H9 (cell line): ENCODE results near the gene FXYD1. TPM values are rescaled to one million over a fixed set of nuclear protein-coding genes. Genes with fewer than 3 reads are reported as not detected.

Experiments used
- DNase-seq: peaks from one replicate; pipeline ENCODE4 v3.0.0-alpha.2; 2017
- H2AFZ ChIP-seq: one replicate; pipeline ENCODE4 v1.6.1; 2013; ENCODE audit warnings: mild to moderate bottlenecking, low read length, control low read depth, moderate library complexity
- H2AK5ac ChIP-seq: 2 replicates; pipeline ENCODE4 v1.6.1; 2013; ENCODE audit warnings: low read length, control low read depth, mixed read lengths; ENCODE audit not compliant: insufficient read length
- H2BK120ac ChIP-seq: one replicate; pipeline ENCODE4 v1.6.1; 2013; ENCODE audit warnings: low read depth, mild to moderate bottlenecking, low read length, control low read depth, inconsistent platforms; ENCODE audit not compliant: poor library complexity, severe bottlenecking
- H2BK12ac ChIP-seq: 2 replicates; pipeline ENCODE4 v1.6.1; 2013; ENCODE audit warnings: low read length, control low read depth, mixed read lengths, low read depth; ENCODE audit not compliant: insufficient read length
- H2BK15ac ChIP-seq: 2 replicates; pipeline ENCODE4 v1.6.1; 2013; ENCODE audit warnings: low read depth, low read length, control low read depth
- H2BK20ac ChIP-seq: one replicate; pipeline ENCODE4 v1.6.1; 2013; ENCODE audit warnings: low read depth, mild to moderate bottlenecking, low read length, control low read depth, inconsistent platforms; ENCODE audit not compliant: poor library complexity, severe bottlenecking
- H2BK5ac ChIP-seq: 2 replicates; pipeline ENCODE4 v1.6.1; 2013; ENCODE audit warnings: low read length, control low read depth, mixed read lengths; ENCODE audit not compliant: insufficient read length
- H3K14ac ChIP-seq: 2 replicates; pipeline ENCODE4 v1.6.1; 2013; ENCODE audit warnings: low read length, control low read depth; ENCODE audit not compliant: insufficient read depth
- H3K18ac ChIP-seq: 2 replicates; pipeline ENCODE4 v1.6.1; 2013; ENCODE audit warnings: low read depth, mild to moderate bottlenecking, mixed read lengths, low read length, control low read depth; ENCODE audit not compliant: insufficient read length
- H3K23ac ChIP-seq: 2 replicates; pipeline ENCODE4 v1.6.1; 2013; ENCODE audit warnings: low read length, control low read depth, mixed read lengths, low read depth; ENCODE audit not compliant: insufficient read length
- H3K23me2 ChIP-seq: 2 replicates; pipeline ENCODE4 v1.6.1; 2013; ENCODE audit warnings: low read depth, mild to moderate bottlenecking, mixed read lengths, low read length, control low read depth; ENCODE audit not compliant: insufficient read length, poor library complexity, severe bottlenecking
- H3K27ac ChIP-seq: 2 replicates; pipeline ENCODE4 v1.5.1; 2013; ENCODE audit warnings: low read length, control low read depth, mixed read lengths, low read depth; ENCODE audit not compliant: insufficient read length
- H3K27me3 ChIP-seq: 2 replicates; pipeline ENCODE4 v1.6.1; 2013; ENCODE audit warnings: low read length, control low read depth, inconsistent platforms; ENCODE audit not compliant: insufficient read depth
- H3K4ac ChIP-seq: 2 replicates; pipeline ENCODE4 v1.6.1; 2013; ENCODE audit warnings: low read depth, mild to moderate bottlenecking, control low read depth, inconsistent platforms, low read length, moderate library complexity
- H3K4me1 ChIP-seq: 2 replicates; pipeline ENCODE4 v1.6.1; 2013; ENCODE audit warnings: low read length, control low read depth, inconsistent platforms; ENCODE audit not compliant: insufficient read depth
- H3K4me2 ChIP-seq: 2 replicates; pipeline ENCODE4 v1.6.1; 2013; ENCODE audit warnings: low read length, control low read depth, mixed read lengths; ENCODE audit not compliant: insufficient read length, insufficient read depth
- H3K56ac ChIP-seq: 2 replicates; pipeline ENCODE4 v1.6.1; 2013; ENCODE audit warnings: low read depth, mild to moderate bottlenecking, mixed read lengths, low read length, control low read depth; ENCODE audit not compliant: insufficient read length
- H3K79me1 ChIP-seq: 2 replicates; pipeline ENCODE4 v1.6.1; 2013; ENCODE audit warnings: low read depth, mild to moderate bottlenecking, moderate library complexity, low read length, control low read depth, inconsistent platforms; ENCODE audit not compliant: insufficient read depth, poor library complexity, severe bottlenecking
- H3K79me2 ChIP-seq: 2 replicates; pipeline ENCODE4 v1.6.1; 2013; ENCODE audit warnings: low read length, control low read depth, inconsistent platforms; ENCODE audit not compliant: insufficient read depth
- H3K9ac ChIP-seq: 2 replicates; pipeline ENCODE4 v1.6.1; 2013; ENCODE audit warnings: low read length, control low read depth, mixed read lengths; ENCODE audit not compliant: insufficient read length; ENCODE audit errors: extremely low read depth
- H3K9me3 ChIP-seq: one replicate; pipeline ENCODE4 v1.6.1; 2013; ENCODE audit warnings: low read depth, low read length, inconsistent platforms; ENCODE audit not compliant: control insufficient read depth
- H3T11ph ChIP-seq: one replicate; pipeline ENCODE4 v1.6.1; 2013; ENCODE audit warnings: mild to moderate bottlenecking, low read length, control low read depth, inconsistent platforms
- H4K20me1 ChIP-seq: one replicate; pipeline ENCODE4 v1.6.1; 2013; ENCODE audit not compliant: control insufficient read depth, insufficient read length, insufficient read depth
- H4K5ac ChIP-seq: 2 replicates; pipeline ENCODE4 v1.6.1; 2013; ENCODE audit warnings: low read depth, mild to moderate bottlenecking, mixed read lengths, low read length, control low read depth; ENCODE audit not compliant: insufficient read length
- H4K8ac ChIP-seq: replicated peaks from 2 replicates; pipeline ENCODE4 v1.6.1; 2013; ENCODE audit warnings: low read length, control low read depth, mixed read lengths, low read depth; ENCODE audit not compliant: insufficient read length
- H4K91ac ChIP-seq: 2 replicates; pipeline ENCODE4 v1.6.1; 2013; ENCODE audit warnings: low read depth, mild to moderate bottlenecking, moderate library complexity, mixed read lengths, low read length, control low read depth; ENCODE audit not compliant: insufficient read length
- H3K27ac Mint-ChIP-seq, 3 experiments: 2 replicates in 2 of 3; 3 replicates in 1 of 3; pipeline ENCODE4 v1.8.0; 2020 to 2021; ENCODE audit warnings: mixed read lengths in 3 of 3, mild to moderate bottlenecking in 1 of 3, moderate library complexity in 1 of 3
- H3K27me3 Mint-ChIP-seq: 2 replicates; pipeline ENCODE4 v1.8.0; 2021; ENCODE audit warnings: low read depth, mild to moderate bottlenecking, moderate library complexity, mixed read lengths
- H3K36me3 Mint-ChIP-seq, 3 experiments: 2 replicates in 2 of 3; 3 replicates in 1 of 3; pipeline ENCODE4 v1.8.0; 2020 to 2021; ENCODE audit warnings: low read depth in 3 of 3, mixed read lengths in 3 of 3; ENCODE audit not compliant: insufficient read depth in 1 of 3
- H3K4me1 Mint-ChIP-seq, 2 experiments: 2 replicates each; pipeline ENCODE4 v1.8.0; 2020; ENCODE audit warnings: mixed read lengths in 2 of 2
- H3K4me3 Mint-ChIP-seq, 2 experiments: 2 replicates in 1 of 2; 3 replicates in 1 of 2; pipeline ENCODE4 v1.8.0; 2020 to 2021; ENCODE audit warnings: mild to moderate bottlenecking in 2 of 2, mixed read lengths in 2 of 2, moderate library complexity in 1 of 2
- H3K9me3 Mint-ChIP-seq, 2 experiments: 2 replicates in 1 of 2; 3 replicates in 1 of 2; pipeline ENCODE4 v1.8.0; 2020; ENCODE audit warnings: mild to moderate bottlenecking in 2 of 2, mixed read lengths in 2 of 2, moderate library complexity in 1 of 2
- WGBS: extraction: QIAGEN DNeasy Blood & Tissue Kit; methylation state at CpG from one replicate; pipeline ENCODE4 v1.1.7; 2013; ENCODE audit warnings: missing lambda C conversion rate, low lambda C conversion rate, mixed read lengths; ENCODE audit not compliant: insufficient read length; ENCODE audit errors: extremely low coverage; 5-methylcytosine and 5-hydroxymethylcytosine counted together
- total RNA-seq: library from RNA; stranded (reverse); gene quantifications from 2 replicates; pipeline ENCODE4 v1.2.1, GENCODE V29; 2021
- TF ChIP-seq, protein P1 (sequence below): fragments of 200-600 bp; sonication (generic); conservative IDR thresholded peaks from 3 replicates; pipeline ENCODE4 v1.8.0; 2021; ENCODE audit warnings: antibody characterized with exemption, mild to moderate bottlenecking

FXYD1 gene
- total RNA-seq, 1 experiment from 2014 or later = 7.7 TPM

DNA sequence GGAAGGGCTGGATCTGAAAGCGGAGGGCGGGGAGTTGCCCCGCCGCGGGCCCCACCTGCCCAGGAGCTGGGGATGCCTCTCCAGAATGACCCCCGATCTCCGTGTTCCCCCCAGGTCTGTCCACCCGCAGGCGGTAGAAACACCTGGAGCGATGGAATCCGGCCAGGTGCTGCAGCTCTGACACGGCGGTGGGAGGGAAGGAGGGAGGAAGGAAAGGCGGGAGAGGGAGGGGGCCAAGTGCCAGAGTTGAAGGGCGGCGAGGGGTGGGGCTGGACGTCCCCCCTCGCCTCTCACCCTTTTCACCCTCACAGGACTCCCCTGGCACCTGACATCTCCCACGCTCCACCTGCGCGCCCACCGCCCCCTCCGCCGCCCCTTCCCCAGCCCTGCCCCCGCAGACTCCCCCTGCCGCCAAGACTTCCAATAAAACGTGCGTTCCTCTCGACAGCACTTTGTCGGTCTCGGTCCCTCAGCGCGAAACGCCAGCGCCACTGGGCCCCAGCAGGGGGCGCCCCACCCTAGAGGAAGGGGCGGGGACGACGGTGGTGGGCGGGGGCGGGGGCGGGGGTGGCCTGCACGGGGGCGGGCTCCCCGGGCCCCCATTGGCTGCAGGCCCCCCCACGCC is 4.1 kb downstream of the FXYD1 start:
- peaks cover 48% of the 10 kb centered on the region for H3K27me3 Mint-ChIP-seq
- H3K14ac ChIP-seq = 0 out of 2 replicates have a peak overlapping the region, but pooled peaks have one; percentile 1
- H2BK12ac ChIP-seq = no peak overlapping the region
- peaks cover 3 to 10% (median 6%) of the 10 kb centered on the region in 3 experiments; a peak in 5 of 7 replicates for H3K36me3 Mint-ChIP-seq
- no peaks in the 10 kb centered on the region; the same call in 1 of the 2 replicates for H3K27me3 ChIP-seq
- H2AFZ ChIP-seq = no peak overlapping the region
- no peak overlapping the region for H3K4ac ChIP-seq
- H3K79me2 ChIP-seq = no peaks in the 10 kb centered on the region
- H3K9ac ChIP-seq = no peak overlapping the region
- H4K5ac ChIP-seq = no peak overlapping the region
- peak overlapping the region; percentile 66 to 87 for H3K4me3 Mint-ChIP-seq
- TF ChIP-seq, protein P1, sequence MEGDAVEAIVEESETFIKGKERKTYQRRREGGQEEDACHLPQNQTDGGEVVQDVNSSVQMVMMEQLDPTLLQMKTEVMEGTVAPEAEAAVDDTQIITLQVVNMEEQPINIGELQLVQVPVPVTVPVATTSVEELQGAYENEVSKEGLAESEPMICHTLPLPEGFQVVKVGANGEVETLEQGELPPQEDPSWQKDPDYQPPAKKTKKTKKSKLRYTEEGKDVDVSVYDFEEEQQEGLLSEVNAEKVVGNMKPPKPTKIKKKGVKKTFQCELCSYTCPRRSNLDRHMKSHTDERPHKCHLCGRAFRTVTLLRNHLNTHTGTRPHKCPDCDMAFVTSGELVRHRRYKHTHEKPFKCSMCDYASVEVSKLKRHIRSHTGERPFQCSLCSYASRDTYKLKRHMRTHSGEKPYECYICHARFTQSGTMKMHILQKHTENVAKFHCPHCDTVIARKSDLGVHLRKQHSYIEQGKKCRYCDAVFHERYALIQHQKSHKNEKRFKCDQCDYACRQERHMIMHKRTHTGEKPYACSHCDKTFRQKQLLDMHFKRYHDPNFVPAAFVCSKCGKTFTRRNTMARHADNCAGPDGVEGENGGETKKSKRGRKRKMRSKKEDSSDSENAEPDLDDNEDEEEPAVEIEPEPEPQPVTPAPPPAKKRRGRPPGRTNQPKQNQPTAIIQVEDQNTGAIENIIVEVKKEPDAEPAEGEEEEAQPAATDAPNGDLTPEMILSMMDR = peak; percentile 70
- peaks cover 24% of the 10 kb centered on the region for H3K23me2 ChIP-seq
- H4K8ac ChIP-seq = no peak overlapping the region
- no peak overlapping the region for H2BK20ac ChIP-seq
- H3K9me3 Mint-ChIP-seq = no peaks in the 10 kb centered on the region
- peaks cover 2% of the 10 kb centered on the region; the same call in 1 of the 2 replicates for H3K4me1 ChIP-seq
- peak; percentile 85 for DNase-seq
- no peaks in the 10 kb centered on the region for H3K79me1 ChIP-seq
- peak overlapping the region in 1 of 3 experiments; percentile 79; a peak in 1 of 7 replicates for H3K27ac Mint-ChIP-seq
- H3K9me3 ChIP-seq = no peaks in the 10 kb centered on the region
- H4K20me1 ChIP-seq = no peaks in the 10 kb centered on the region
- no peak overlapping the region for H3K56ac ChIP-seq
- H4K91ac ChIP-seq = no peak overlapping the region
- H3K4me1 Mint-ChIP-seq = peaks cover 39 to 56% of the 10 kb centered on the region in 2 experiments
- H2AK5ac ChIP-seq = no peak overlapping the region
- no peak overlapping the region for H2BK15ac ChIP-seq
- peak overlapping the region; percentile 82 for H3K4me2 ChIP-seq
- no CpG with 5 or more reads among the region's 46 CpGs for WGBS
- no peak overlapping the region for H3K27ac ChIP-seq
- no peak overlapping the region for H2BK5ac ChIP-seq
- no peak overlapping the region for H3T11ph ChIP-seq
- no peak overlapping the region for H3K18ac ChIP-seq
- no peak overlapping the region for H2BK120ac ChIP-seq
- no peak overlapping the region for H3K23ac ChIP-seq
